NT2/D1 (cell line): ENCODE data around the gene NT5DC1.

Experiments used
- SUZ12 ChIP-seq: IDR thresholded peaks from 2 replicates; pipeline ENCODE4 v1.6.1; 2011; ENCODE audit not compliant: insufficient read length, insufficient read depth; ENCODE audit errors: extremely low read depth
- YY1 ChIP-seq: IDR thresholded peaks from 2 replicates; pipeline ENCODE4 v1.6.1; 2011; ENCODE audit not compliant: insufficient read length, insufficient read depth
- ZNF274 ChIP-seq: IDR thresholded peaks from 2 replicates; pipeline ENCODE4 v1.6.1; 2011; ENCODE audit warnings: mild to moderate bottlenecking, low read depth, low read length

GRCh38 chr6:116290799-116291198 is 190.1 kb downstream of the NT5DC1 start:
- TF ChIP-seq ZNF274 (no peak), YY1 (no peak), SUZ12 (no peak)
